Neural cell (in vitro differentiated cells): ENCODE measurements around the gene ATP6AP1.

Experiments used
- EZH2 ChIP-seq: fragments of 200-600, 300-800 bp; shearing (Covaris generic), sonication (generic); IDR thresholded peaks from 2 replicates; pipeline ENCODE4 v1.6.1; 2014; ENCODE audit warnings: antibody characterized with exemption, low read length, borderline replicate concordance, mild to moderate bottlenecking; ENCODE audit not compliant: insufficient read depth, poor library complexity, severe bottlenecking
- POLR2AphosphoS5 ChIP-seq: IDR thresholded peaks from 2 replicates; pipeline ENCODE4 v1.6.1; 2012
- RAD21 ChIP-seq: fragments of 450-650 bp; conservative IDR thresholded peaks from 2 replicates; pipeline ENCODE4 v1.6.1; 2014; ENCODE audit warnings: antibody characterized with exemption, mild to moderate bottlenecking, moderate library complexity
- TF ChIP-seq, protein P1 (sequence below): fragments of 450-650 bp; IDR thresholded peaks from 2 replicates; pipeline ENCODE4 v1.5.1; 2014; ENCODE audit warnings: antibody characterized with exemption, mild to moderate bottlenecking, moderate library complexity; ENCODE audit not compliant: poor library complexity, severe bottlenecking

DNA sequence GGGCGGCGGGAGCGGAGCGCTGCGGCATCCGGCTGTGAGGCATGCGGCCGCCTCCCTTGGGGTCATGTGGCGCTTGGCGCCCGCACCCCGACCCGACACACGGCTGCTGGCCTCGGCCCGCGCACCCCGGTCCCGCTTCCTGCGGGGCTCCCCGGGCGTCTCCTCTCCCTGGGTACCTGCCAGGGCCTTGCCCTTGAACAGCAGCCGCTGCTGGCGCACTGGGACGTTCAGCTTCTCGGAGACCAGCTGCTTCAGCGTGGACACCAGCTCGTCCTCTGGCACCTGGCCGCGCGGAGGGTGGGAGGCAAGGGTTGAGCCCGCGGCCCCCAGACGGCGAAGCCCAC, 57.5 kb downstream of the ATP6AP1 start:
- TF ChIP-seq POLR2AphosphoS5 (no peak), EZH2 (no peak), RAD21 (no peak)
- TF ChIP-seq, protein P1, sequence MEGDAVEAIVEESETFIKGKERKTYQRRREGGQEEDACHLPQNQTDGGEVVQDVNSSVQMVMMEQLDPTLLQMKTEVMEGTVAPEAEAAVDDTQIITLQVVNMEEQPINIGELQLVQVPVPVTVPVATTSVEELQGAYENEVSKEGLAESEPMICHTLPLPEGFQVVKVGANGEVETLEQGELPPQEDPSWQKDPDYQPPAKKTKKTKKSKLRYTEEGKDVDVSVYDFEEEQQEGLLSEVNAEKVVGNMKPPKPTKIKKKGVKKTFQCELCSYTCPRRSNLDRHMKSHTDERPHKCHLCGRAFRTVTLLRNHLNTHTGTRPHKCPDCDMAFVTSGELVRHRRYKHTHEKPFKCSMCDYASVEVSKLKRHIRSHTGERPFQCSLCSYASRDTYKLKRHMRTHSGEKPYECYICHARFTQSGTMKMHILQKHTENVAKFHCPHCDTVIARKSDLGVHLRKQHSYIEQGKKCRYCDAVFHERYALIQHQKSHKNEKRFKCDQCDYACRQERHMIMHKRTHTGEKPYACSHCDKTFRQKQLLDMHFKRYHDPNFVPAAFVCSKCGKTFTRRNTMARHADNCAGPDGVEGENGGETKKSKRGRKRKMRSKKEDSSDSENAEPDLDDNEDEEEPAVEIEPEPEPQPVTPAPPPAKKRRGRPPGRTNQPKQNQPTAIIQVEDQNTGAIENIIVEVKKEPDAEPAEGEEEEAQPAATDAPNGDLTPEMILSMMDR: no peak
